GM21360 (cell line): Measurements from ENCODE around the gene HOXD13.
A peak's percentile ranks its signal among the peaks of the same experiment; 100 is the strongest.

ENCODE experiments used
- ATAC-seq: cut with Tn5 transposase; IDR thresholded peaks from one replicate; pipeline ENCODE4 v1.9.1; 2021; ENCODE audit warnings: mild to moderate bottlenecking, moderate library complexity; ENCODE audit not compliant: unreplicated experiment

The HOXD13 gene

DNA sequence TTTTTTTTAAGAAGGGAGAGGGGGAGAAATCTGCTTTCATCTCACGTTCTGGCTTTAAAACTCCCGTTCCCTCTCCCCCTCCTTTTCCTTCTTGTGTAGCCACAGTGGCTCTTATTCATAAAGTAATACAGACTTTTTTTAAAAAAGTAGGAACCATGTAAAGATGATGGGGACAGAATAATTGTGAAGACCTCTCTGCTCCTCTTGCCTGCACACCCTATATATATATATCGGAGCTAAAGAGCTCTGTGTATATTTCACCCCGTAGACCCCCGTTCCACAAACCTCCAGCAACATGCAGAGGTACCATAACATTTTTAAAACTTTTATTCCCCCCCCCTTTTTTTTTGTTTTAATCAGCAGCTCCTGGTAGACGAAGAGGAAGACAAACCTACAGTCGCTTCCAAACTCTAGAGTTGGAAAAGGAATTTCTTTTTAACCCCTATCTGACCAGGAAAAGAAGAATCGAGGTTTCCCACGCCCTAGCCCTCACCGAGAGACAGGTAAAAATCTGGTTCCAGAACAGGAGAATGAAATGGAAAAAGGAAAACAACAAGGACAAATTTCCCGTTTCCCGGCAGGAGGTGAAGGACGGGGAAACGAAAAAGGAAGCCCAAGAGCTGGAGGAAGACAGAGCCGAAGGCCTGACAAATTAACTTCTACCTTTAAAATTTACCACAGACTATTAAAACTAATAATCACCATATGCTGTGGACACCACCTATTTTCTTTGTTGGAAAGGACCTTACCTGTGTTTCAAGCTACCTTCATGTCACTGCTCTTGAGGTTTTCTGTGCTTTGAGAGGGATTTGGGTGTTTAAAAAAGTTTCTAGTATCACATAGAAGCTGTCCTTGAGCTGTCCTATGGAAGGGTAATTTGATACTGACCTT, 38.7 kb downstream of the HOXD13 start:
- no peak for ATAC-seq

DNA sequence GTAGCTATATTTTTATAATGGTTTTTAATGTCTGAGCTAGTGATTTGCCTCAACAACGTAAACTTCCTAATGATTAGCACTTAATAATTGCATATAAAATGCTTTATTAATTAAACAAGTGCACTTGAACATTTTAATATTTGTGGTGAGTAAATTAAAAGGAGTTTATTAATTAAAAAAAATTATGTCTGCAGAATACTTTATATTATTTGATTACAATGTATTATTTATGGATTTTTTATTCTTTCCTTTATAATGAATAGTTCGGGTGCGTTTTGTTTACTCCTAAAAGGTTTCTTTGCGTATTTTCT, 39.3 kb downstream of the HOXD13 start:
- ATAC-seq: no peak

DNA sequence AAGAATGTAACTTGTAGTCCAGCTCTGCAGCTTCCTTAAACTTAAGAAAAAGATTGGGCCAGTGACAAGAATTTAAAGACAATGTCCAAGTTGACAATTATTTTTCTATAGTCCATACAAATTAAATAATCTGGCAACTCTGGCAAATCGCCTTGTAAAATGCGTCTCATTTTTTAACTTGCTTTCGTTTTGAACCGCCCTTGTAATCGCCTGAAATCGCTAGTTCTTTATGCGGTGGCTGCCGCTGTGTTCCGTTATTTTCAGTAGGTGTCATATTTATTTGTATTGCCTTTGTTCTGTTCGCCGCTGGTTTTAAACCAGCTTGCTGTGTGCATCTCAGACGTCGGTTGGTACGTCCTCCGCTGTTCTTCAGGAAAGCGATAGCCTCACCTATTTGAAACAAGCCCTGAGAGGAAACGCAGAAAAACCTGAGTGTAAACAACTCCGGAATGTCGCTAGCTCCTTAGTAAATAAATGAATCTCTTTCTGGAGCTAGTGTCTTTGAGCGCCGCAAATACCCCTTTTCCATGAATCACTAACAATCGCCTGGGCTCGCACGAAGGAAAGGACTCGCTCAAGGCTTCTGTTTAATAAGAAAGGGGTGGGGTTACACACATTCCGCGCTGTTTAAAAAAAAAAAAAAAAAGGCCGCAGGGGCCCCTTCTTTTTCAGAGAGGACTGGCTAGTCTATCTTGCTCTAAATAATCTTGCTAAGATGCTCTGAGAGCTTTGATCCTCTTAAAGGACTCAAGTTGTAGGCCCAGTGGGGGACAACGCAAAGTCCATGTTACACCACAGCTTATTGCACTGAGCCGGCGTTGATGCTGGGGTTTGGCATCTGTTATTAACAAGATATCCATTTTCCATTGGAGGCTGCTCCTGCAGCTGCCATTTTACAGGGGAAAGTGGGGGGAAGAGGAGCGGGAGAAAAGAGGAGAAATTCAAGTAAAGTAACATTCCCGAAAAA, 40.0 kb downstream of the HOXD13 start:
- no peak for ATAC-seq

DNA sequence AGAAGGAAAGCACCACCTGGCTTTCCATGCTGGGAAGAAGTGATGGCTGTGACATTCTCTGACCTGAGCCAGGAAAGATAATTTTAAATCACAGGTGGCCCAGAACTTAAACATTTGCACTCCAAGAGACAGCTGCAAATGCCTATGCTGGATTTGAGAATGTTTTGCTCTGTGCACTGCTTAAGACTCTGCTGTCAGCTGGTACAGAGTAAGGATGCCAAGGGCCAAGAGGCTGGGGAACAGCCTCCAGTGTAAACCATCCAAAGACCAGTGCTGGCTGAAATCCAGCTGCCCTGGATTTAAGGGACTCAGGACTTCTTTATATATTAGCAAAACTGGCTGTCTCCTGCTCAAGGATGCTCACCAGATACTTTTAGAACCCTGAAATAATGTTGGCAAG, 40.9 kb downstream of the HOXD13 start:
- ATAC-seq: no peak

DNA sequence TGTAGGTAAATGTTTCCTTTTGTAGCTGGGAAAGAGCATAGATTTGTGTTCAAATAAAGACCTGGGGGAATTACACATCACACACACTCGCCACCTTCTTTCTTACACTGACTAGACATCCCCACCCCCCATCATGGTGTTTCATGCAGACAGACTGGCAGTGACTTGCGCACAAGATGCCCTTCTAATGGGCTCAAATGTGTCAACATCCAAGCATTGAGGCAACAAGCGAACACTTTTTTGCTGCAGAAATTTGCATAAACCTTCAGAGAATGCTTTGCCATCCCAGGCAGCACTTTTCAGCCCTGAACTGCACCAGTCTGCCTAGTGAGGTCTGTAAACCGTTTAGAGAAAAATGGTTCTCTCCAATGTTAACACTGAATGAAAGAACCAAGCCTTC, 41.5 kb downstream of the HOXD13 start:
- no peak for ATAC-seq

DNA sequence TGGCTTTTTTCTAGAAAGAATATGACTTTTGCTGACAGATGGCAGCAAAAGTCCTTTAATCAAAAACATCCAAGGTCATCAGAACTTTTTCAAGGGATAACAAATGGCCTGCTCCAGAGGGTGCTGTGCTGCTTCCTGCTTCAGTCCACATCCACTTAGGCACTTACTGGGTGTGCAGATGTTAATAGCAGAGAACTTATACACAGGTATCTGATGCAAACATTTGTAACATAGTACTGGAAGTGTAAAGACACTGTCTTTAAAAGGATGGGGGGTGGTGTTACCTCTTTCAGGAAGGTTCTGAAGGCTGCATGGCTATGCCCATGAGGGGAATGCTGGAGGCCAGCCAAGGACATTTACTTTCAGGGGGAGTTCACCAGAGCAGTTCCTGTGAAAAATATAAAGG, 42.5 kb downstream of the HOXD13 start:
- ATAC-seq: no peak

DNA sequence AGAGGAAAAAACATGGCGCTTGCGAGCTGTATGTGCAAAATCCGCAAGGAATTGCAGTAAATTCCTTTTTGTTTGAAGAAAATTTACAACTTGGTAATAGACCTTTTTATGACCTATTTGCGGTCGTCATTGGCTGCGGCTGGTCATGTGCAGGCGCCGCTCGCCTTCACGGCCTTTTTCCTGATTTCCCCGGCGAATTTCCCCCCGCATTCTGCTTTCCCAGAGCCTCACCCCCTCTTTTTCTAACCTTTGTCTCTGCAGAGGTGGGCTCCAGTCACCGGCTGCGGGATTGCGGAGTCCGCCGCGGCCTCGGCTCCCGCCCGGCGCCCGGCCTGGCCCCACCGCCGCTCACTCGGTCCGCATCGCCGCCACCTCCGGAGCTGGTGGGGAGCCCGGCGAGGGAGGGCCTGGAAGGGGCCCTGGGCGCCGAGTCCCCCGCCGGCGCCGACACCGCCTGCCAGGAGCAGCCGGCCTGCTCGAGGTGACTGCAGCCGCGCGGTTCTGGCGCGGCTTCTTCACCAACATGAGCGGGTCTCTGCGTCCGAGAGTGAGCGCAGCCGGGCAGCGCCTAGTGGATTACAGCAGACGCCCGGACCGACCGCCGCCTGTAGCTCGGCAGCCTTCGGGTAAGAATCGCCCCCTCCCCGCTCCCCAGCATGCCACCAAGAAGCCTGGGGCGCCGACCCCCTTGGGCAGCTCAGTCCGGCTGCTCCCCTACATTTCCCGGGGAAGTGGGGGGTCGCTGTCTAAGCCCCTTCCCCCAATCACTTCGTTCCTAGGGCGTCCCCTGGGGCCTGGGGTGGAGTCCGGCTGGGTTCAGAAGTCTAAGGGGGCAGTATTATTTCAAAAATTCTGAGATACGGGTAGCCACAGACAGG, 44.1 kb downstream of the HOXD13 start:
- ATAC-seq: no peak

DNA sequence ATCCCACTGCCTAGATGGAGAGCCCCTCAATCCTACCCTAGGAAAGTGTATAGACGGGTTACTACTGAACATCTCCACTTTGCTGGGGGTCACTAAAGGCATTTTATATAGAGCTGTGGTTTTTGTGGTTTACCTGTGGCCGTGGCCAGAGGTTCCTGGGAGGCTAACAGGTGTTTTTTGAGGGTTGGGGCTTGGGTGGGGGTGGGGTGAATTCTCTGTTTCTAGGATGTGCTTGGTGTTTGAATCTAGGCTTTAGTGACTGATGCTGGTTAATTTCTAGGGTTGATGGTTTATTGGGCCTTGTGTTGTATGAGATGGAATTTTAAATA, 44.7 kb downstream of the HOXD13 start:
- no peak for ATAC-seq

DNA sequence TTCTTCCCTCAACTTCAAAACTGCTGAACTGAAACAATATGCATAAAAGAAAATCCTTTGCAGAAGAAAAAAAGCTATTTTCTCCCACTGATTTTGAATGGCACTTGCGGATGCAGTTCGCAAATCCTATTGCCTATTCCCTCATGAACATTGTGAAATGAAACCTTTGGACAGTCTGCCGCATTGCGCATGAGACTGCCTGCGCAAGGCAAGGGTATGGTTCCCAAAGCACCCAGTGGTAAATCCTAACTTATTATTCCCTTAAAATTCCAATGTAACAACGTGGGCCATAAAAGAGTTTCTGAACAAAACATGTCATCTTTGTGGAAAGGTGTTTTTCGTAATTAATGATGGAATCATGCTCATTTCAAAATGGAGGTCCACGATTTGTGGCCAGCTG, 45.4 kb downstream of the HOXD13 start:
- no peak for ATAC-seq

DNA sequence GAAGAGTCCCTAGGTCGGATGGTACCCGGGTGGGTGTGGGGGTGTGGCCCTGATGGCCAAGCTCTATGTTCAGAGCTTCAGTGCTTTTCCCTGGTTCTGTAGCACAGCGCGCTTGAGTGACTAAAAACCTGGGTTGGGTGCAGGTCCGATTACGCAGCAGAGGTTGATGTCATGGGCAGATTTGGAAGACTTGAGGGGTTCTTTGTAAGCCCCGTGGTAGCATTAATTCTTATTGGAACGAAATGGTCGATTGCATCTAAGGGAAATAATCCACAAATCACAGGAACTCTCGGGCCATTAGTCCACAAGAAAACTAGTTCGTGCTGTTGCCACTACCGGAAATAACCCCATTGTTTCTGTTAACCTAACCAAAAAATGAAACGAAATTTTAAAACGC, 46.0 kb downstream of the HOXD13 start:
- ATAC-seq: no peak

DNA sequence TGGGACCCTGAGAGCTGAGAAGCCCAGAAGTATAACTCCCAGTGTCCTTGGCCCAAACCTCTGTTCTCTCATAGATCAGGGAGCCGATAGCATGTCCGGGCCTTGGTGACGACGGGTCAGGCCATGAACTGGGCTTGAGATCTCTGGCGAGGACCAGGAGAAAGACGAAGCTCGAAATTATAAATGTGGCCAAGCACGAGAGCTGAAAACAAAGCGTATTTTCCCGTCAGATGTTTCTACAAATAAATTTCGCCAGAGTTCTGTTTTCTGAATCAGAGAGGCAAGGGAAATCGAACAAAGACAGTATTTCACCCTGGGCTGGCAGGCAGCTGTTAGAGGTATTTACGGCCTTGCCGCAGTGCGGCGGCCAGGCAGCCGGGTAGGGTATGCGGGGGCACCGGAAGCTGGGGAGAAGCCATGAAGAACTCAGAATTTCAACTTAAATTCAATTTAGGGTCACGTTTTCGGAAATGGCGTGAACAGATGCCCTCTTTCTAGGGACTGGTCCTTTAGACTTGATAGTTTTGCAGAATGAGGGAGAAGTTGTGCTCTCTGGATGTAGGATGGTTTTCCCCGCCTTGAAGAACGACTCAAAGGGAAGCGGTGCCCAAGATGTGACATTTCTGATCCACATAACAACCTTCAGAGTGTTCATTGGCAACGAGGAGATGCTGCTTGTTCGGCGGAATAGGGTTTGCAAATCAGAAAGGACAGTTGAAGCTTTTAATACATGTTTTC, 46.6 kb downstream of the HOXD13 start:
- no peak for ATAC-seq

DNA sequence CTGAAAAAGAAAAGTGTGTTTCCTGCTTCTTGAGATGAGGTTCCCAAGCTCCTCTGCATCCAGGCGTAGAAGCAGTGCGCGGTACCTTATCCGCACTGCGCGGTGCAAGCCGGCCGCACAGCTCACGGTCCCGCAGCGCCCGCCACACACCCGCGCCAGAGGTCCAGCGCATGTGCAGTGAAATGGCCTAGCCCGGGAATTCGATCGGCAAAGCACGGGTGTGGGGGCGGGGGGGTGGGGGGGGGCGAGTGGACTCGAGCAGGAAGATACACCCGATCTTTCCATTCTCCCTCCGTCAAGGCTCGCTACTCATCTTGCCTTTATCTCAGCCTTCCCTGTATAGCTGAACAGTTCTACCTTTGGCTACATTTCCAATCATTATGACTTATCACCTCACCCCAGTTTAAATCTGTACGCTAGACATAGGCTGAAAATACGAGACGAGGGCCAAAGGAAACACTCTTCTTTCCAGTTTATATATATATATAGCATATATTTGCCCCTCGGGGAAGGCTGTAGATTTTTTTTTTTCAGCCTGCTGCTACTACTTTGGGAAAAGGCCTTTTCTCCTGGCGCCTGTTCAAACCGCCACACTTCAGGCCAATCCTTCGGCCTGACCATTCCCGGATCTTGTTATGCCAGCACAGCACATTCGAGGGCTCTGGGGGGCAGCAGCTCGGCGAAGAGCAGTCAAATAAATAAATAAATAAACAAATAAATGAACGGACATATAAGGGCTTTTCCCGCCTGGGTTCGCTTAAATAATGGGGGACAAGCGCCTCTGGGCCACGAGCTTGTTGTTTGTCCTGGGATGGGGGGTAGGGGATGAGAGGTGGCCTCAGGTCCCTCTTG, 47.4 kb downstream of the HOXD13 start:
- no peak for ATAC-seq

DNA sequence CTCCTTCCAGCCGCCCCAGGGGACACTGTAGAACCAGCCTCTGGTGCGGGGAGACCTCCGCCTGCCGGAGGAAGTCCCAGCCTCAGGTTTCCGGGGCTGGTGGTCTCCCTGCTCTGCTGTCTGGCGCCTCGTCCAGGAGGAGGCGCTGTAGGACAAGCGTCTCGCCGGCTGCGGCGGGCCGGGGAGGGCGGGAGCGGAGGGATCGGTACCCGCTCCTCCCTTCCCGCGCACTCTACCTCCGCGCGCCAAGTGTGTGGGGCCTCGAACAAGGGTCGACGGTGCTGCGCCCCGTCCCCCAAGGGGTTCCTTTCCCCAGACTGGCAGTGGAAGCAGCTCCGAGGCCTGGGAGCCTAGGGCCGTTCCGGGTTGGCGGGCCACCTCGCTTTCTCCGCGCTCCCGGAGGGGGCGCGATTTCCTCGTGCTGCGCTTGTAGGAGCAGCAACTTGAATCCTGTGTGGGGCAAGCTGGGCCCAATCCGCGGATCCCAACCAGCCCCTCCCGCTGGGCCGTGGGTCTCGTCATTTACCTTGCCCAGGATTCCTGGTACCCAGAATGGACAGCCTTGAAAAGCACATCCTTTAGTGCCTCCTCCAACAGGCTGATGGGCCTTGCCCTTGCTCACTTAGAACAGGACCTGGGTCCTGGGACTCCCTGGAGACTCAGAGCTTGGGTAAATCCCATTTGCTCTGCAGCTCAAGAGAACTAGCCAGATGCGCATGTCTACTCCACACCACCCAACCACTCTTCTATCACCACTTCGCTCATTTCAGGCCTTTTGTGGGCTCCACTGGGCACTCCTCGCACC, 48.2 kb downstream of the HOXD13 start:
- peak; percentile 88 for ATAC-seq

DNA sequence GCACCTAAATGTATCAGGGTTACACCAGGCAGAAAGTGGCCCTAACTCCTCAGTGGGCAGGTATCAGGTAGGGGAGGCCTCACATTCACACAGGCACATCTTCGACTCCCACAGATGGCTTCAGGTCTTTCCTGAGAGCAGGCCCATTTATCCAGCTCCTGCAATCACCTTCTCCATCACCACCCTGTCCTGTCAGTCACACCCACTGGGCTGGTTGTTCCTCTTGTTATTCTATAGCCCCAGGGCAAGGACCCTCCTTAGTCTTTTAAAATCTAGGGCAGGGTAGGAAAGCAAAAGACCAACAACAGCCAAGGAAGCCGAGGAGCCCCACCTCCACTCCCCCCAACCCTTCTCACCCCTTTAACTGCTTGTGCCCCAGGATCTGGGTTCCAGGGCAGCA, 49.8 kb downstream of the HOXD13 start:
- no peak for ATAC-seq
